Fibroblast of the aortic adventitia (primary cell): ENCODE measurements around the gene LEMD3. TPM values are rescaled to one million over a fixed set of nuclear protein-coding genes. Genes with fewer than 3 reads are reported as not detected.
A peak's percentile ranks its signal among the peaks of the same experiment; 100 is the strongest.

Experiments used
- DNase-seq: peaks from one replicate; pipeline ENCODE4 v3.0.0-alpha.2; 2010; ENCODE audit warnings: low read depth
- H3K4me3 ChIP-seq: 2 replicates; pipeline ENCODE4 v1.5.1; 2011; ENCODE audit warnings: low read depth, mild to moderate bottlenecking, control low read depth, low read length, moderate library complexity
- total RNA-seq: library from RNA; depleted of rRNA; stranded (reverse); fragments of >200 nt; gene quantifications from 2 replicates; pipeline ENCODE4 v1.2.3, GENCODE V29; 2012; ENCODE audit warnings: low replicate concordance
- TF ChIP-seq, protein P1 (sequence below): IDR thresholded peaks from 2 replicates; pipeline ENCODE4 v1.5.1; 2011; ENCODE audit warnings: mild to moderate bottlenecking, low read length, control low read depth, inconsistent platforms; ENCODE audit not compliant: insufficient read depth

Gene LEMD3
- total RNA-seq, 1 donor, result 24.2 TPM

DNA sequence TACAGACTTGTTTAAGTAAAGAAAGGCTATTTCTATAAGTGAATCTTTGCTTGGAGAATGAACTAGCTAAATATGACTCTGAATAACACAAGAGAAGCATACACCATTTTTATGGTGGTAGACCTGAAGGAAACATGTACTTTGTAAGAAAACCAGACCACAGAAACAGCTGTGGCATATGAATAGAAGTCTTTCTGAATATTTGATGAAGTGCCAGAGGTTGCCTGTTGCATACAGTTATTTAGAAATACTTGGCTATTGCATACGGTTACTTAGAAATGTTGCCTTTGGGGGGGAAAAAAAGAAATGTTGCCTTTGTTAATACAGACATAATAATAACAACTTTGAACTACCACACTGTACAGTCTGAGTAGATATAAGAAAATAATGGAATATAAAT lies 16.8 kb upstream of the LEMD3 start:
- H3K4me3 ChIP-seq, result no peak overlapping the region

DNA sequence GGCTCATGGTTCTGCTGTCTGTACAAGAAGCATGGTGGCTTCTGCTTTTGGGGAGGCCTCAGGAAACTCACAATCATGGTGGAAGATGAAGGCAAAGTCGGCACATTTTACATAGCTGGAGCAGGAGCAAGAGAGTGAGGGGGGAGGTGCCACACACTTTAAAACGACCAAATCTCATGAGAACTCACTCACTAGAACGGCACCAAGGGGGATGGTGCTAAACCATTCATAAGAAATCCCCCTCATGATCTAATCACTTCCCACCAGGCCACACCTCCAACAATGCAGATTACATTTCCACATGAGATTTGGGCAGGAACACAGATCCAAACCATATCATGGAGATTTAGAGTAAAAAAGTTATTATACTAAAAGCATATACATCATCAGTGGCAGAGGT lies 13.6 kb upstream of the LEMD3 start:
- DNase-seq, result no peak
- TF ChIP-seq, protein P1, sequence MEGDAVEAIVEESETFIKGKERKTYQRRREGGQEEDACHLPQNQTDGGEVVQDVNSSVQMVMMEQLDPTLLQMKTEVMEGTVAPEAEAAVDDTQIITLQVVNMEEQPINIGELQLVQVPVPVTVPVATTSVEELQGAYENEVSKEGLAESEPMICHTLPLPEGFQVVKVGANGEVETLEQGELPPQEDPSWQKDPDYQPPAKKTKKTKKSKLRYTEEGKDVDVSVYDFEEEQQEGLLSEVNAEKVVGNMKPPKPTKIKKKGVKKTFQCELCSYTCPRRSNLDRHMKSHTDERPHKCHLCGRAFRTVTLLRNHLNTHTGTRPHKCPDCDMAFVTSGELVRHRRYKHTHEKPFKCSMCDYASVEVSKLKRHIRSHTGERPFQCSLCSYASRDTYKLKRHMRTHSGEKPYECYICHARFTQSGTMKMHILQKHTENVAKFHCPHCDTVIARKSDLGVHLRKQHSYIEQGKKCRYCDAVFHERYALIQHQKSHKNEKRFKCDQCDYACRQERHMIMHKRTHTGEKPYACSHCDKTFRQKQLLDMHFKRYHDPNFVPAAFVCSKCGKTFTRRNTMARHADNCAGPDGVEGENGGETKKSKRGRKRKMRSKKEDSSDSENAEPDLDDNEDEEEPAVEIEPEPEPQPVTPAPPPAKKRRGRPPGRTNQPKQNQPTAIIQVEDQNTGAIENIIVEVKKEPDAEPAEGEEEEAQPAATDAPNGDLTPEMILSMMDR, result no peak
- H3K4me3 ChIP-seq, result no peak overlapping the region

More for the DNA sequence above, 16.8 kb upstream of the LEMD3 start:
- TF ChIP-seq, protein P1, result no peak
- peak; percentile 42 for DNase-seq

DNA sequence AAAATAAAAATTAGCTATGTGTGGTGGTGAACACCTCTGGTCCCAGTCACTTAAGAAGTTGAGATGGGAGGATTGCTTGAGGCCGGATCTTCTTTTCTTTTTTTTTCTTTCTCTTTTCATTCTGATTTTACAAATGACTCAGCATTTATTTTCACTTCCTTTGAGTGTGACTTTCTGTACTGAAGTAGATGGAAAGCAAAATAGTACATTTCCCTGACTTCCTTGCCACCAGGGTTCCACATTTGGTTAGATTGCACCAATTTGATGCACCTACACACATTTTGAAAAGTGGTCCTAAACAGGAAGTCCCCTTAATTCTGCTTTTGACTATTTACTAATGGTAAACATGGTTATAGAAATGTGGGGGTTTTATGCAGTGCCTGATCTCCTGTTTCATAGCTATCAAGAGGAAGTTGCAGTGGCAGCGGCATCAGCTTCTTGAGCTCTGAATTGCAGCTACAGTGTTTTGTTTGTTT lies 13.0 kb upstream of the LEMD3 start:
- TF ChIP-seq, protein P1, result no peak
- DNase-seq, result no peak
- no peak overlapping the region for H3K4me3 ChIP-seq

DNA sequence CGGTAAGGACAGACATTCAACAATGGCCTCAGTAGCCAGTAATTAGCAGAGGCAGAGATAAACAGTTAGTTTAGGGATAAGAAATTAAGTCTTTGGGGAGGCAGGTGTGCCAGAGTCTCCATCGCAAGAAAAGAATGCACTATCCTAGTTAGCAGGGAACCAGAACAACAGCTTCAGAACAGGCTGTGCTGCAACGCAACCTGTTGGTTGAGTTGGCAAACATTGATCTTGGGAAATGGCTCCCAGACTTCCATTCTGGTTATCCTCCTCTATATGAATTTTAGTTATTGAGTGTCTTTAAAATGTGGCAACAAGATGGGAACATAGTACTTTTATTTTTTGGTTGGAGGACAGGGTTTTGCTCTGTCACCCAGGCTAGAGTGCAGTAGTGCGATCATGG lies 12.3 kb upstream of the LEMD3 start:
- TF ChIP-seq, protein P1, result no peak
- H3K4me3 ChIP-seq, result no peak overlapping the region
- DNase-seq, result no peak

DNA sequence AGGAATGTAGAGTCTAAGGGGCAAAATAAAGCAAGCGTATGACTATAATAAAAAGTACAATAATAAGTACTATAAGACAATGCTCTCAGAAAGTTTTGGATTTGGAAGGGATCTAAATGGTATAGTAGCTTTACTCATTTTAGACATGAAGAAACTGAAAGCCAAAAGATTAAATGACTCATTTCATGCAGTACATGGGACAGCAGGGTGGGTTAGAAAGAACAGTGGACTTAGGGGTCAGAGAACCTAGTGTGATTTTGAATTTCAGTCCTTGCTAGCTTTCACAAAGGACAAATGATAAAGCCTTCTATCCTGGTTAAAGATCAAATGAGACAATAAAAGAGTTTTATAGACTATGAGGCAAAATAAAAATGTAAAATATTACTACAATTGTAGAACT lies 6.8 kb upstream of the LEMD3 start:
- H3K4me3 ChIP-seq, result no peak overlapping the region
- no peak for DNase-seq
- TF ChIP-seq, protein P1, result no peak

DNA sequence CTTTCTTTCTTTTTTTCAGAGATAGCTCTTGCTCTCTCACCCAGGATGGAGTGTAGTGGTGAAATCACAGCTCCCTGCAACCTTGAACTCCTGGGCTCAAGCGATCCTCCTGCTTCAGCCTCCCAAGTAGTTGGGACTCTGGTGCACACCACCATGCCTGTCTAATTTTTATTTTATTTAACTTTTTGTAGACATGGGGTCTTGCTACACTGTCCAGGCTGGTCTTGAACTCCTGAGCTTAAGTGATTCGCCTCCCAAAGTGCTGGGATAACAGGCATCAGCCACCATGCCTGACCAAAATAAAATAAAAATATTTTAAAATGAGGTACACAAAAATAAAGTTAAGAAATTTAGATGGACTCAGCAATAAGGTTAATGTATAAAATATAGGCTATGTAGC lies 5.1 kb upstream of the LEMD3 start:
- TF ChIP-seq, protein P1, result no peak
- no peak for DNase-seq
- no peak overlapping the region for H3K4me3 ChIP-seq

DNA sequence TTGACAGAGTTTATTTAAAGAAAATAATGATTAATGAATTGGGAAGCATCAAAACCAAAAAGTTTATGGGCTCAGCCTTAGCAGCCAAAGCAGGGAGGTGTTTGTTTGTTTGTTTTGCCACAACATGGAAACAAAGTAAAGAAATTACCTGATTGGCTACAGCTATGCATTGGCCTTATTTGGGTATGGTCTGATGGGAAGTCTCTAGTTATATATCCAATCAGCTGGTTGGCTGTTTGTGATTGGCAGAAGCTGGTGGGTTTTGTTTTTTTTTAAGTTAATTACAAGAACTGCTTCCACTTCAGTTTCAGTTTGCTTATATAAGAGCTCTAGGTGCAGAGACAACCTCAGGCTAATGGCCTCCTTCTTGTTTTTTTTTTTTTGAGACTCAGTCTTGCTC lies 4.6 kb upstream of the LEMD3 start:
- no peak overlapping the region for H3K4me3 ChIP-seq
- TF ChIP-seq, protein P1, result no peak
- DNase-seq, result no peak
